ENCODE measurements around the gene RHOH. TPM values are rescaled to one million over a fixed set of nuclear protein-coding genes. Genes with fewer than 3 reads are reported as not detected.
A peak's percentile ranks its signal among the peaks of the same experiment; 100 is the strongest.

The RHOH gene
- total RNA-seq, 2 experiments from 2014 or later: 74.7 to 83.6 TPM

GRCh38 chr4:40187386-40187906, 9.4 kb upstream of the RHOH start:
- Mint-ChIP-seq H3K27me3 (no peaks in the 10 kb centered on the region), H3K36me3 (ENCODE audit: low read depth) (no peaks in the 10 kb centered on the region), H3K4me1 (peaks cover 77% of the 10 kb centered on the region), H3K27ac (peak overlapping the region; percentile 71), H3K9me3 (ENCODE audit: low read depth) (peaks cover 1% of the 10 kb centered on the region), H3K4me3 (no peak overlapping the region)
- DNase-seq (peak; percentile 49), ATAC-seq (peak; percentile 60)
- intact Hi-C loops (cut with DNase I, micrococcal nuclease): loop anchor here in 1 of 2 experiments (1.0 kb wide), 1 partner anchor 13 kb away; no protein-coding TSS in a partner anchor
- ChIA-PET CTCF (interaction anchor here (0.8 to 1.6 kb wide), 5 partner anchors 10 to 129 kb away, joined by 3 to 8 read pairs (median 5); partner anchors contain the start of gene RHOH), POLR2A (interaction anchor here (0.6 to 1.3 kb wide), 3 partner anchors 12 to 41 kb away, joined by 4 to 18 read pairs (median 5); no protein-coding TSS in a partner anchor)

- Mint-ChIP-seq H3K27ac (no peak overlapping the region), H3K4me1 (peaks cover 81% of the 10 kb centered on the region), H3K36me3 (ENCODE audit: low read depth) (no peaks in the 10 kb centered on the region), H3K4me3 (peak overlapping the region; percentile 98), H3K27me3 (no peaks in the 10 kb centered on the region), H3K9me3 (ENCODE audit: low read depth) (no peaks in the 10 kb centered on the region)
- DNase-seq (no peak), ATAC-seq (no peak)
- ChIA-PET POLR2A (interaction anchor here (0.7 kb wide), 1 partner anchor 126 kb away, joined by 9 read pairs; no protein-coding TSS in a partner anchor), CTCF (interaction anchor here (0.6 to 3.5 kb wide), 8 partner anchors 16 to 136 kb away, joined by 3 to 20 read pairs (median 5); no protein-coding TSS in a partner anchor)
- intact Hi-C loops (cut with DNase I, micrococcal nuclease): loop anchor here in 1 of 2 experiments (5.0 kb wide), 1 partner anchor 37 kb away; no protein-coding TSS in a partner anchor
These were observed 6.8 kb upstream of the RHOH start for GRCh38 chr4:40190019-40190418.

- peaks cover 85% of the 10 kb centered on the region for H3K4me1 Mint-ChIP-seq
- CTCF ChIA-PET: interaction anchor here (0.6 to 3.5 kb wide), 9 partner anchors 15 to 135 kb away, joined by 3 to 20 read pairs (median 5); no protein-coding TSS in a partner anchor
- H3K27me3 Mint-ChIP-seq: no peaks in the 10 kb centered on the region
- peak overlapping the region; percentile 98 for H3K4me3 Mint-ChIP-seq
- no peaks in the 10 kb centered on the region for H3K9me3 Mint-ChIP-seq (ENCODE audit: low read depth)
- POLR2A ChIA-PET: interaction anchor here (0.6 to 2.3 kb wide), 3 partner anchors 10 to 126 kb away, joined by 4 to 13 read pairs (median 9); no protein-coding TSS in a partner anchor
- intact Hi-C loops (cut with DNase I, micrococcal nuclease): loop anchor here in 1 of 2 experiments (5.0 kb wide), 1 partner anchor 37 kb away; no protein-coding TSS in a partner anchor
- ATAC-seq (no peak), DNase-seq (no peak)
- peak overlapping the region; percentile 93 for H3K27ac Mint-ChIP-seq
- no peaks in the 10 kb centered on the region for H3K36me3 Mint-ChIP-seq (ENCODE audit: low read depth)
These were observed 6.4 kb upstream of the RHOH start for GRCh38 chr4:40190465-40190864.

- DNase-seq (peak; percentile 43), ATAC-seq (no peak)
- Mint-ChIP-seq H3K4me3 (peak overlapping the region; percentile 98), H3K36me3 (ENCODE audit: low read depth) (peaks cover 2% of the 10 kb centered on the region), H3K27ac (peak overlapping the region; percentile 93), H3K9me3 (ENCODE audit: low read depth) (no peaks in the 10 kb centered on the region), H3K4me1 (peaks cover 86% of the 10 kb centered on the region), H3K27me3 (no peaks in the 10 kb centered on the region)
- POLR2A ChIA-PET: interaction anchor here (0.6 to 2.3 kb wide), 4 partner anchors 9 to 126 kb away, joined by 4 to 13 read pairs (median 8); no protein-coding TSS in a partner anchor
- intact Hi-C loops (cut with DNase I, micrococcal nuclease): loop anchor here in 1 of 2 experiments (5.0 kb wide), 1 partner anchor 36 kb away; no protein-coding TSS in a partner anchor
- CTCF ChIA-PET: interaction anchor here (0.6 to 3.5 kb wide), 15 partner anchors 7 to 135 kb away, joined by 3 to 20 read pairs (median 5); no protein-coding TSS in a partner anchor
These were observed 5.7 kb upstream of the RHOH start for GRCh38 chr4:40190880-40191815.

- Mint-ChIP-seq H3K27me3 (no peaks in the 10 kb centered on the region), H3K4me1 (peaks cover 78% of the 10 kb centered on the region), H3K36me3 (ENCODE audit: low read depth) (peaks cover 6% of the 10 kb centered on the region), H3K27ac (peak overlapping the region; percentile 100), H3K4me3 (peak overlapping the region; percentile 98), H3K9me3 (ENCODE audit: low read depth) (no peaks in the 10 kb centered on the region)
- intact Hi-C loops (cut with DNase I, micrococcal nuclease): loop anchor here in 1 of 2 experiments (5.0 kb wide), 1 partner anchor 35 kb away; no protein-coding TSS in a partner anchor
- ChIA-PET POLR2A (interaction anchor here (0.7 to 2.3 kb wide), 5 partner anchors 8 to 124 kb away, joined by 3 to 13 read pairs (median 4); no protein-coding TSS in a partner anchor), CTCF (interaction anchor here (1.0 to 3.5 kb wide), 10 partner anchors 9 to 133 kb away, joined by 4 to 20 read pairs (median 6); no protein-coding TSS in a partner anchor)
- DNase-seq (peak; percentile 35), ATAC-seq (no peak)
These were observed 4.5 kb upstream of the RHOH start for GRCh38 chr4:40192114-40193015.

- peak; percentile 7 for ATAC-seq
- ChIA-PET CTCF (interaction anchor here (1.0 to 3.5 kb wide), 6 partner anchors 9 to 132 kb away, joined by 4 to 20 read pairs (median 7); no protein-coding TSS in a partner anchor), POLR2A (interaction anchor here (1.1 to 2.3 kb wide), 3 partner anchors 7 to 123 kb away, joined by 3 to 13 read pairs (median 3); no protein-coding TSS in a partner anchor)
- Mint-ChIP-seq H3K27me3 (no peaks in the 10 kb centered on the region), H3K36me3 (ENCODE audit: low read depth) (peaks cover 12% of the 10 kb centered on the region), H3K4me3 (peak overlapping the region; percentile 98), H3K27ac (peak overlapping the region; percentile 100), H3K4me1 (peaks cover 71% of the 10 kb centered on the region), H3K9me3 (ENCODE audit: low read depth) (no peaks in the 10 kb centered on the region)
- peak; percentile 49 for DNase-seq
- intact Hi-C loops (cut with DNase I, micrococcal nuclease): loop anchor here in 1 of 2 experiments (5.0 kb wide), 1 partner anchor 34 kb away; no protein-coding TSS in a partner anchor
These were observed 3.7 kb upstream of the RHOH start for GRCh38 chr4:40193016-40193571.

- ATAC-seq: no peak
These were observed 3.3 kb upstream of the RHOH start for GRCh38 chr4:40193578-40193977.

GRCh38 chr4:40194602-40195161, 2.1 kb upstream of the RHOH start:
- ChIA-PET CTCF (interaction anchor here (0.6 to 7.4 kb wide), 10 partner anchors 9 to 230 kb away, joined by 3 to 68 read pairs (median 4); no protein-coding TSS in a partner anchor), POLR2A (interaction anchor here (0.6 to 1.7 kb wide), 9 partner anchors 11 to 122 kb away, joined by 3 to 32 read pairs (median 4); no protein-coding TSS in a partner anchor)
- ATAC-seq (peak; percentile 43), DNase-seq (peak; percentile 76)
- no peaks in the 10 kb centered on the region for H3K9me3 Mint-ChIP-seq (ENCODE audit: low read depth)
- H3K36me3 Mint-ChIP-seq (ENCODE audit: low read depth): peaks cover 28% of the 10 kb centered on the region
- peaks cover 62% of the 10 kb centered on the region for H3K4me1 Mint-ChIP-seq
- H3K4me3 Mint-ChIP-seq: peak overlapping the region; percentile 98
- no peaks in the 10 kb centered on the region for H3K27me3 Mint-ChIP-seq
- H3K27ac Mint-ChIP-seq: peak overlapping the region; percentile 100
- intact Hi-C loops (cut with DNase I, micrococcal nuclease): loop anchor here (5.0 kb wide), 3 partner anchors 33 to 713 kb away; partner anchors contain the start of gene UBE2K (in 1 of the 2)

More at GRCh38 chr4:40193578-40193977, 3.3 kb upstream of the RHOH start:
- DNase-seq: peak; percentile 16
- peaks cover 68% of the 10 kb centered on the region for H3K4me1 Mint-ChIP-seq
- CTCF ChIA-PET: interaction anchor here (0.7 to 7.4 kb wide), 2 partner anchors 14 to 113 kb away, joined by 3 to 68 read pairs; no protein-coding TSS in a partner anchor
- peak overlapping the region; percentile 100 for H3K27ac Mint-ChIP-seq
- H3K4me3 Mint-ChIP-seq: peak overlapping the region; percentile 98
- no peaks in the 10 kb centered on the region for H3K9me3 Mint-ChIP-seq (ENCODE audit: low read depth)
- no peaks in the 10 kb centered on the region for H3K27me3 Mint-ChIP-seq
- intact Hi-C loops (cut with DNase I, micrococcal nuclease): loop anchor here in 1 of 2 experiments (5.0 kb wide), 1 partner anchor 34 kb away; no protein-coding TSS in a partner anchor
- H3K36me3 Mint-ChIP-seq (ENCODE audit: low read depth): peaks cover 17% of the 10 kb centered on the region
- POLR2A ChIA-PET: interaction anchor here (0.7 to 1.1 kb wide), 2 partner anchors 12 to 122 kb away, joined by 3 read pairs; no protein-coding TSS in a partner anchor

Measured in activated CD4-positive, alpha-beta T cell treated with anti-CD3 and anti-CD28 coated beads for 36 hours (primary cell).